Activated CD4-positive, alpha-beta memory T cell treated with anti-CD3 and anti-CD28 coated beads for 36 hours (primary cell): ENCODE measurements around the gene CTNNA2. TPM values are rescaled to one million over a fixed set of nuclear protein-coding genes. Genes with fewer than 3 reads are reported as not detected.
"Not testable (repeated sequence)": the region's sequence is repeated elsewhere in the genome, so short reads cannot be mapped to it uniquely, and the experiment has no call there.

Source experiments
- CTCF ChIA-PET: fragments of 350-600 bp; sonication (Branson Sonifier 250); formaldehyde crosslinking; loops from one replicate; lab custom pipeline; 2021; ENCODE audit warnings: antibody characterized with exemption, inconsistent platforms; lab: Charles Lee
- POLR2A ChIA-PET: fragments of 350-600 bp; sonication (Branson Sonifier 250); formaldehyde crosslinking; loops from one replicate; lab custom pipeline; 2021; ENCODE audit warnings: antibody characterized with exemption; lab: Charles Lee
- DNase-seq: peaks from one replicate; pipeline ENCODE4 v3.0.0-alpha.2; 2020
- H3K27ac Mint-ChIP-seq: one replicate; pipeline ENCODE4 v1.8.0; 2021; ENCODE audit warnings: mixed read lengths
- H3K27me3 Mint-ChIP-seq: one replicate; pipeline ENCODE4 v1.8.0; 2021; ENCODE audit warnings: mixed read lengths
- H3K36me3 Mint-ChIP-seq: one replicate; pipeline ENCODE4 v1.8.0; 2021; ENCODE audit warnings: mixed read lengths
- H3K4me1 Mint-ChIP-seq: one replicate; pipeline ENCODE4 v1.8.0; 2021; ENCODE audit warnings: low read depth, mixed read lengths
- H3K4me3 Mint-ChIP-seq: one replicate; pipeline ENCODE4 v1.8.0; 2021; ENCODE audit warnings: mild to moderate bottlenecking, mixed read lengths
- H3K9me3 Mint-ChIP-seq: one replicate; pipeline ENCODE4 v1.8.0; 2021; ENCODE audit warnings: mixed read lengths
- intact Hi-C: fragments of 100-400 bp; cut with micrococcal nuclease; formaldehyde crosslinking; loops from one replicate; pipeline ENCODE4 v1.15.1; 2023
- total RNA-seq, 2 experiments: library from RNA; stranded (reverse); gene quantifications; one replicate each; pipeline ENCODE4 v1.2.3, GENCODE V29; 2021

CTNNA2 gene
- total RNA-seq, 2 experiments from 2014 or later: not detected

DNA sequence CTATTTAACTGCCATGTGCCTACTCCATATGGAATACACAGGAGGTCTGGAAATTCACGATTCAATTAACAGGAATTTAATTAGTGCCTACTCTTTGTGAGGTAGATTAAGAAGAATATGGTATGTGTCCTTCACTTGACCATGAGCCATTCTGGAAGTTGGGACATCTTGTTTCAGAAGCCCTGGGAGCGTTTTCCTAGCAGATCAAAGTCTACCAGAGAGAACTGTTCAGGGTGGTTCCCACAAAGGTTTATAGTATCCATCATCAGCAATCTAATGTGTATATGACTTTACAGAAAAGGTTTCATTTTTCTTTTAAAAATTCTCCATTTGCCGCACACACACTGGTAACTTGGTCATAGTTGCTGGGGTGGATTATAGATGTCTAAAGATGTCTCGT lies 632.6 kb downstream of the CTNNA2 start:
- DNase-seq: no peak
- intact Hi-C loops: no loop called here
- Mint-ChIP-seq H3K27ac (no peak overlapping the region), H3K9me3 (peaks cover 5% of the 10 kb centered on the region), H3K4me1 (no peaks in the 10 kb centered on the region), H3K36me3 (no peaks in the 10 kb centered on the region), H3K4me3 (no peak overlapping the region), H3K27me3 (no peaks in the 10 kb centered on the region)
- ChIA-PET CTCF (no interaction called here), POLR2A (no interaction called here)

DNA sequence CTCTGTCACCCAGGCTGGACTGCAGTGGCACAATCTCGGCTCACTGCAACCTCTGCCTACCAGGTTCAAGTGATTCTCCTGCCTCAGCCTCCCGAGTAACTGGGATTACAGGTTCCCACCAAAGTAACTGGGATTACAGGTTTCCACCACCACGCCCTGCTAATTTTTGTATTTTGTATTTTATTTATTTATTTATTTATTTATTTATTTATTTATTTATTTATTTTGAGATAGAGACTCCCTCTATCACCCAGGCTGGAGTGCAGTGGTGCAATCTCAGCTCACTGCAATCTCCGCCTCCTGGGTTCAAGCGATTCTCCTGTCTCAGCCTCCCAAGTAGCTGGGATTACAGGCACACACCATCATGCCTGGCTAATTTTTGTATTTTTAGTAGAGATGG lies 633.9 kb downstream of the CTNNA2 start:
- H3K36me3 Mint-ChIP-seq, POLR2A ChIA-PET, intact Hi-C loops: not testable (repeated sequence)

DNA sequence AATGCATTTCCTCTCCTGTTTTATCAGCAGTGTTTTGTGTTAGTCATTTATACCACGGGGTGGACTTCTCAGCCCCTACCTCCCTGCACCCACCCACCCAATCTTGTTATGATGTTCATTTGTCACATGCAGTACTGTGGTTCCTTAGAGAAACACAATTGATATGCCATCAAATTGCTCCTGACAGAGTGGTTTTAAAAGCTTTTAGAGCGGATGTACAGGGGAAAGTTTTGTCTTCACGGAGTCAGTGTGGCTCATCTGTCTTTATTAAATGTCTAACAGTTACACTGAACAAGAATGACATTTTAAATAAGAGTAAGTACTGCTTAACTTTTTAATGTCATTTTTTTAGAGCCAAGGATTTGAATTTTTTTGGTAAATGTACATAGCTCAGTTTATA lies 634.8 kb downstream of the CTNNA2 start:
- ChIA-PET POLR2A (no interaction called here), CTCF (no interaction called here)
- no peak for DNase-seq
- Mint-ChIP-seq H3K4me1 (no peaks in the 10 kb centered on the region), H3K36me3 (no peaks in the 10 kb centered on the region), H3K27ac (no peak overlapping the region), H3K9me3 (peaks cover 8% of the 10 kb centered on the region), H3K4me3 (no peak overlapping the region), H3K27me3 (no peaks in the 10 kb centered on the region)
- intact Hi-C loops: no loop called here

More for the DNA sequence above, 633.9 kb downstream of the CTNNA2 start:
- H3K27me3 Mint-ChIP-seq, H3K4me1 Mint-ChIP-seq, H3K4me3 Mint-ChIP-seq, H3K27ac Mint-ChIP-seq, DNase-seq, CTCF ChIA-PET, H3K9me3 Mint-ChIP-seq: not testable (repeated sequence)

GRCh38 chr2:80148906-80149305 lies 636.1 kb downstream of the CTNNA2 start:
- Mint-ChIP-seq H3K4me3 (no peak overlapping the region), H3K27ac (no peak overlapping the region), H3K9me3 (peaks cover 8% of the 10 kb centered on the region), H3K4me1 (no peaks in the 10 kb centered on the region), H3K27me3 (no peaks in the 10 kb centered on the region), H3K36me3 (no peaks in the 10 kb centered on the region)
- ChIA-PET POLR2A (no interaction called here), CTCF (no interaction called here)
- no peak for DNase-seq
- intact Hi-C loops: no loop called here

- no peaks in the 10 kb centered on the region for H3K27me3 Mint-ChIP-seq
- H3K27ac Mint-ChIP-seq: no peak overlapping the region
- no peaks in the 10 kb centered on the region for H3K36me3 Mint-ChIP-seq
- POLR2A ChIA-PET: no interaction called here
- no peak overlapping the region for H3K4me3 Mint-ChIP-seq
- no peaks in the 10 kb centered on the region for H3K4me1 Mint-ChIP-seq
- H3K9me3 Mint-ChIP-seq: peaks cover 8% of the 10 kb centered on the region
- no peak for DNase-seq
- intact Hi-C loops: no loop called here
- CTCF ChIA-PET: no interaction called here
These were observed 637.1 kb downstream of the CTNNA2 start for GRCh38 chr2:80149991-80150390.

GRCh38 chr2:80151248-80151647 lies 638.4 kb downstream of the CTNNA2 start:
- Mint-ChIP-seq H3K27me3 (no peaks in the 10 kb centered on the region), H3K36me3 (no peaks in the 10 kb centered on the region), H3K4me1 (no peaks in the 10 kb centered on the region), H3K27ac (no peak overlapping the region), H3K4me3 (no peak overlapping the region), H3K9me3 (peaks cover 7% of the 10 kb centered on the region)
- ChIA-PET CTCF (no interaction called here), POLR2A (no interaction called here)
- no peak for DNase-seq
- intact Hi-C loops: no loop called here

- H3K4me1 Mint-ChIP-seq: no peaks in the 10 kb centered on the region
- intact Hi-C loops: no loop called here
- H3K27me3 Mint-ChIP-seq: no peaks in the 10 kb centered on the region
- no peak for DNase-seq
- CTCF ChIA-PET: no interaction called here
- POLR2A ChIA-PET: no interaction called here
- H3K27ac Mint-ChIP-seq: no peak overlapping the region
- no peaks in the 10 kb centered on the region for H3K36me3 Mint-ChIP-seq
- no peak overlapping the region for H3K4me3 Mint-ChIP-seq
- H3K9me3 Mint-ChIP-seq: peaks cover 5% of the 10 kb centered on the region
These were observed 638.8 kb downstream of the CTNNA2 start for GRCh38 chr2:80151651-80152050.

GRCh38 chr2:80153151-80153550 lies 640.3 kb downstream of the CTNNA2 start:
- CTCF ChIA-PET: interaction anchor here (1.2 kb wide), 1 partner anchor 79 kb away, joined by 3 read pairs; no protein-coding TSS in a partner anchor
- no peak for DNase-seq
- Mint-ChIP-seq H3K27me3 (no peaks in the 10 kb centered on the region), H3K4me3 (no peak overlapping the region), H3K4me1 (no peaks in the 10 kb centered on the region), H3K9me3 (peaks cover 3% of the 10 kb centered on the region), H3K27ac (no peak overlapping the region), H3K36me3 (no peaks in the 10 kb centered on the region)
- intact Hi-C loops: no loop called here
- POLR2A ChIA-PET: no interaction called here

- ChIA-PET POLR2A (no interaction called here), CTCF (interaction anchor here (1.2 kb wide), 1 partner anchor 80 kb away, joined by 3 read pairs; no protein-coding TSS in a partner anchor)
- H3K9me3 Mint-ChIP-seq: peaks cover 3% of the 10 kb centered on the region
- no peaks in the 10 kb centered on the region for H3K36me3 Mint-ChIP-seq
- DNase-seq: no peak
- H3K4me3 Mint-ChIP-seq: no peak overlapping the region
- H3K27me3 Mint-ChIP-seq: no peaks in the 10 kb centered on the region
- H3K27ac Mint-ChIP-seq: no peak overlapping the region
- intact Hi-C loops: no loop called here
- H3K4me1 Mint-ChIP-seq: no peaks in the 10 kb centered on the region
These were observed 640.9 kb downstream of the CTNNA2 start for GRCh38 chr2:80153768-80154167.

GRCh38 chr2:80154231-80154915 lies 641.5 kb downstream of the CTNNA2 start:
- CTCF ChIA-PET: interaction anchor here (1.2 kb wide), 1 partner anchor 80 kb away, joined by 3 read pairs; no protein-coding TSS in a partner anchor
- POLR2A ChIA-PET: no interaction called here

DNA sequence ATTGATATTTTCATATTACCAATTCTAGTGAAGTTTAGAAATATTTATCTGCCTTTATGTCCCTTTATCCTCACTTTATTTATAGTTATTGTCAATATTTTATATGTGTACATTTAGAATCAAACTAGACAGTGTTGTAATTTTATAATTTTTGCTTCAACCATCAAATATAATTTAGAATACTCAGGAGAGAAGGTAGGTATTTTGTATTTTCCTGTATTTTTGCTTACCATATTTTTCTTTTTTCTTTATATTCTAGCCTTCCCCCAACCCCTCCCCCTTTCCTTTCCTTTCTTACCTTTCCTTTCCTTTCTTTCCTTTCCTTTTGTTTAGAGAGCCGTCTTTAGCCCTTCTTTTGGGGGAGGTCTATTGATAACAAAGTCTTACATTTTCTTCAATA lies 651.5 kb downstream of the CTNNA2 start:
- Mint-ChIP-seq H3K4me3 (no peak overlapping the region), H3K27ac (no peak overlapping the region), H3K36me3 (no peaks in the 10 kb centered on the region), H3K4me1 (no peaks in the 10 kb centered on the region), H3K9me3 (peaks cover 1% of the 10 kb centered on the region), H3K27me3 (no peaks in the 10 kb centered on the region)
- ChIA-PET POLR2A (no interaction called here), CTCF (no interaction called here)
- DNase-seq: no peak
- intact Hi-C loops: no loop called here

More at GRCh38 chr2:80154231-80154915, 641.5 kb downstream of the CTNNA2 start:
- no peak overlapping the region for H3K27ac Mint-ChIP-seq
- DNase-seq: no peak
- peaks cover 6% of the 10 kb centered on the region for H3K9me3 Mint-ChIP-seq
- intact Hi-C loops: no loop called here
- no peaks in the 10 kb centered on the region for H3K27me3 Mint-ChIP-seq
- H3K4me3 Mint-ChIP-seq: no peak overlapping the region
- H3K36me3 Mint-ChIP-seq: no peaks in the 10 kb centered on the region
- no peaks in the 10 kb centered on the region for H3K4me1 Mint-ChIP-seq

DNA sequence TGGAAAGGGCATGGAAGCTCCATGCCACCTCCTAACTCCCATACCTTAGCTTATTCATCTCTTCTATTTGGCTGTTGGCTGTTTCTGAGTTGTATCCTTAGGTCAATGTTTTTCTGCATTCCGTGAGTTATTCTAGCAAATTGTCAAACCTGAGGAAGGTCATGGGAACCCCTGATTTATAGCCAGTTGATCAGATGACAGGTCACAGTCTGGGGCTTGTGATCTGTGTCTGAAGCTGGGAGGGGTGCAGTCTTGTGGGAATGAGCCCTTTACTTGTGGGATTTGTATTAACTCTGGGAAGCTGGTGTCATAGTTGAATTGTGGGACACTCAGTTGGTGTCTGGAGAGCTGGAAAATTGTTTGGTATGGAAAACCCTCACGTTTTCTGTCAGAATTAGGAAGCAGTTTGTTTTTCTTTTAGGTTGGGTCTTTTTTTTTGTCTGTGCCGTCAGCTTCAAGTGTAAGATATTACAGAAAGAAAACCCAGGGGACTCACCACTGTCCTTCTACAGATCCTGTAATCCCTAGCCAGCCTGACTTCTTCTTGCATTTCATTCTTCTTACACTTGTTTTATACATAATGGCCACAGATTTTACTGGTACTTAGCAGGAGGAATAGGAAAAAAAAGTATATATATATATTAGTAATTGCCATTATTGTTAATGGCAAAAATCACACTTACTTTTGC lies 653.8 kb downstream of the CTNNA2 start:
- ChIA-PET CTCF (no interaction called here), POLR2A (no interaction called here)
- H3K9me3 Mint-ChIP-seq: peaks cover 2% of the 10 kb centered on the region
- DNase-seq: no peak
- intact Hi-C loops: no loop called here
- H3K4me3 Mint-ChIP-seq: no peak overlapping the region
- H3K27ac Mint-ChIP-seq: no peak overlapping the region
- no peaks in the 10 kb centered on the region for H3K36me3 Mint-ChIP-seq
- no peaks in the 10 kb centered on the region for H3K4me1 Mint-ChIP-seq
- H3K27me3 Mint-ChIP-seq: no peaks in the 10 kb centered on the region
